OCI-LY3 (cell line): Measurements from ENCODE around the gene UBB.

Source experiments
- H2AFZ ChIP-seq: fragments of 200-600, 300-600 bp; shearing (Covaris generic); 2 replicates; pipeline ENCODE4 v1.6.0; 2014; ENCODE audit warnings: antibody characterized with exemption, low read depth, low read length
- H3K27ac ChIP-seq: fragments of 200-600, 300-600 bp; sonication (generic); 2 replicates; pipeline ENCODE4 v1.5.1; 2014; ENCODE audit warnings: mild to moderate bottlenecking, low read length, moderate library complexity, mixed read lengths
- H3K27me3 ChIP-seq: fragments of 200-600, 300-600 bp; sonication (generic); 2 replicates; pipeline ENCODE4 v1.6.1; 2014; ENCODE audit warnings: low read depth, low read length, mixed read lengths
- H3K36me3 ChIP-seq: fragments of 200-600, 300-600 bp; sonication (generic); replicated peaks from 2 replicates; pipeline ENCODE3; 2014; ENCODE audit warnings: low read depth, low read length, mixed read lengths
- H3K4me1 ChIP-seq: fragments of 300-600, 200-600 bp; sonication (generic); 2 replicates; pipeline ENCODE4 v1.6.1; 2014; ENCODE audit warnings: low read length, mixed read lengths
- H3K4me2 ChIP-seq: fragments of 200-600, 300-600 bp; sonication (generic); 2 replicates; pipeline ENCODE4 v1.6.1; 2014; ENCODE audit warnings: low read length, mixed read lengths
- H3K4me3 ChIP-seq: fragments of 300-600, 200-600 bp; sonication (generic); 2 replicates; pipeline ENCODE4 v1.5.1; 2014; ENCODE audit warnings: antibody characterized with exemption, mild to moderate bottlenecking, low read length, moderate library complexity
- H3K79me2 ChIP-seq: fragments of 300-600, 200-600 bp; shearing (Covaris generic); 2 replicates; pipeline ENCODE4 v1.6.1; 2014; ENCODE audit warnings: mild to moderate bottlenecking, low read length, mixed read lengths
- H3K9ac ChIP-seq: fragments of 300-600, 200-600 bp; shearing (Covaris generic); 2 replicates; pipeline ENCODE4 v1.6.0; 2014; ENCODE audit warnings: mild to moderate bottlenecking, low read length, moderate library complexity
- H3K9me3 ChIP-seq: fragments of 200-600, 300-600 bp; shearing (Covaris generic); 2 replicates; pipeline ENCODE4 v1.6.1; 2014; ENCODE audit warnings: low read length, mixed read lengths; ENCODE audit not compliant: insufficient read depth
- H4K20me1 ChIP-seq: fragments of 200-600, 300-600 bp; sonication (generic); 2 replicates; pipeline ENCODE4 v1.6.1; 2016; ENCODE audit warnings: low read length, mixed read lengths; ENCODE audit not compliant: insufficient read depth
- EZH2phosphoT487 ChIP-seq: fragments of 200-600 bp; shearing (Covaris generic); IDR thresholded peaks from 2 replicates; pipeline ENCODE4 v1.6.1; 2018; ENCODE audit warnings: antibody characterized with exemption, mixed run types, low read depth
- TF ChIP-seq, protein P1 (sequence below): fragments of 200-600, 300-600 bp; sonication (generic); IDR thresholded peaks from 2 replicates; pipeline ENCODE4 v1.5.1; 2014; ENCODE audit warnings: antibody characterized with exemption, low read length, low read depth

UBB gene

DNA sequence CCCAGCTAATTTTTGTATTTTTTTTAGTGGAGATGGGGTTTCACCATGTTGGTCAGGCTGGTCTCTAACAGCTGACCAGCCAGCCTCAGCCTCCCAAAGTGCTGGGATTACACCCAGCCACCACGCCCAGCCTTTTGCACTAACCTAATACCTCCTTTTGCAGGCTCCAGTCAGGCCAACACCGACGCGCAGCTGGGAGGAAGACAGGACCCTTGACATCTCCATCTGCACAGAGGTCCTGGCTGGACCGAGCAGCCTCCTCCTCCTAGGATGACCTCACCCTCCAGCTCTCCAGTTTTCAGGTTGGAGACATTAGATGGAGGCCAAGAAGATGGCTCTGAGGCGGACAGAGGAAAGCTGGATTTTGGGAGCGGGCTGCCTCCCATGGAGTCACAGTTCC is 36.5 kb downstream of the UBB start:
- no peak overlapping the region for H3K4me3 ChIP-seq
- no peak for TF ChIP-seq EZH2phosphoT487
- TF ChIP-seq, protein P1, sequence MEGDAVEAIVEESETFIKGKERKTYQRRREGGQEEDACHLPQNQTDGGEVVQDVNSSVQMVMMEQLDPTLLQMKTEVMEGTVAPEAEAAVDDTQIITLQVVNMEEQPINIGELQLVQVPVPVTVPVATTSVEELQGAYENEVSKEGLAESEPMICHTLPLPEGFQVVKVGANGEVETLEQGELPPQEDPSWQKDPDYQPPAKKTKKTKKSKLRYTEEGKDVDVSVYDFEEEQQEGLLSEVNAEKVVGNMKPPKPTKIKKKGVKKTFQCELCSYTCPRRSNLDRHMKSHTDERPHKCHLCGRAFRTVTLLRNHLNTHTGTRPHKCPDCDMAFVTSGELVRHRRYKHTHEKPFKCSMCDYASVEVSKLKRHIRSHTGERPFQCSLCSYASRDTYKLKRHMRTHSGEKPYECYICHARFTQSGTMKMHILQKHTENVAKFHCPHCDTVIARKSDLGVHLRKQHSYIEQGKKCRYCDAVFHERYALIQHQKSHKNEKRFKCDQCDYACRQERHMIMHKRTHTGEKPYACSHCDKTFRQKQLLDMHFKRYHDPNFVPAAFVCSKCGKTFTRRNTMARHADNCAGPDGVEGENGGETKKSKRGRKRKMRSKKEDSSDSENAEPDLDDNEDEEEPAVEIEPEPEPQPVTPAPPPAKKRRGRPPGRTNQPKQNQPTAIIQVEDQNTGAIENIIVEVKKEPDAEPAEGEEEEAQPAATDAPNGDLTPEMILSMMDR, result no peak

DNA sequence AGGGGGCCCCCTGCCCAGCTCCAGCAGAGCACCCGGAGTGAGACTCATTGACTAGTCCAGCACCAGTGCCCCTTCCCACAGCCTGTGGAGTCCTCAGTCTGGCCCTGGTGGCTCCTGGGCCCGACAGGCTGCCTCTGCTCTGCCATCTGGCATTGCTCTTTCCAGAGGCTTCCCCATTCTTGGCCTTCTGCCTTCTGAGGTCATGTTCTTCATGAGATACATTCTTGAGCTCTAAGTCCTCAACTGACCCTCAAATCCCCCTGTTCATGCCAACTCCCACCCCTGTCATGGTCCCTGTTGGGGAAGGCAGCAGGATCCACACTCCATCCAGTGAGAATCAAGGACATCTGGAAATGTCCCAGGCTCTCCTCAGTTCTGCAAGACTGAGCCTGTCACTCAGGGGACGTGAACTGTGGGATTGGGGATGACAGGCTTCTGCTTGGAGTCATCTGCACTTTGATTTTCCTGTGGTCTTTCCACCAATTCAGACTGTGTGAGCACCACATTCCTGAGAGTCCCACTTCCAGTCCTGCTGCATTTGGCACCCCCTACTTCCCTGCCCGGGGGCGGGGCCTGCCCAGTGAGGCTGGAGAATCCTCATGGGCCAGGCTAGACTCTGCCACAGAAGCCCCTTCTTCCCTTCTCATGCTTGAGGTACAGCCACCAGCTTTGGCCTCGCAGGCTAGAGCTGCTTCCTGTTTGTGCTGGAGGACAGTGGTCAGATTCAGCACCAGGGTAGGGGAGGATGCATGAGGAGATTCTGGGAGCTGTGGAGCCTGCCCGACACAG is 37.2 kb downstream of the UBB start:
- H3K27ac ChIP-seq, result peak overlapping the region; percentile 89
- H3K4me1 ChIP-seq, result peaks cover 39% of the 10 kb centered on the region
- no peaks in the 10 kb centered on the region for H3K36me3 ChIP-seq
- no peaks in the 10 kb centered on the region for H3K9me3 ChIP-seq
- no peak overlapping the region for H2AFZ ChIP-seq
- TF ChIP-seq, protein P1, result no peak
- no peak for TF ChIP-seq EZH2phosphoT487
- H3K4me3 ChIP-seq, result no peak overlapping the region
- H3K27me3 ChIP-seq, result no peaks in the 10 kb centered on the region
- H3K4me2 ChIP-seq, result peak overlapping the region; percentile 63
- H3K9ac ChIP-seq, result peak overlapping the region; percentile 46; the same call in 1 of the 2 replicates
- peaks cover 19% of the 10 kb centered on the region for H3K79me2 ChIP-seq
- no peaks in the 10 kb centered on the region for H4K20me1 ChIP-seq

More for the DNA sequence above, 36.5 kb downstream of the UBB start:
- Histone ChIP-seq H3K9ac (no peak overlapping the region), H3K9me3 (no peaks in the 10 kb centered on the region), H3K4me2 (no peak overlapping the region), H3K27me3 (no peaks in the 10 kb centered on the region), H3K4me1 (peaks cover 39% of the 10 kb centered on the region), H3K79me2 (peaks cover 19% of the 10 kb centered on the region), H4K20me1 (no peaks in the 10 kb centered on the region), H3K36me3 (no peaks in the 10 kb centered on the region), H3K27ac (no peak overlapping the region), H2AFZ (no peak overlapping the region)

DNA sequence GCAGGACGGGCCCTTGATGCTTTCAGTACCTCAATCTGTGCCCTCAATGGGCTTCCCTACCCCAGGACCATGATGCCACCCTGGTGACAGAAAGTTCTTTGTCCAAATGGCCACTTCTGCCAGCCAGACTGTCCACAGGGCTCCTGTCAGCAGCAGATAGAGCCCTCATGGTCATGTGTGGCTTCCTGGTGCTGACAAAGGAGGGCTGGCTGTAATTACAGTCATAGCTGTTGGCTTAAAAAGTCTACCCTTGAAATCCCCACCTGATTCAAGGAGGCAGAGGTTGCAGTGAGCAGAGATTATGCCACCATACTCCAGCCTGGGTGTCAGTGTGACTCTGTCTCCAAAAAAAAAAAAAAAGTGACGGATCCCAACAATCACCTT is 37.8 kb downstream of the UBB start:
- H3K79me2 ChIP-seq, result peaks cover 19% of the 10 kb centered on the region
- H2AFZ ChIP-seq, result no peak overlapping the region
- no peaks in the 10 kb centered on the region for H4K20me1 ChIP-seq
- no peaks in the 10 kb centered on the region for H3K9me3 ChIP-seq
- H3K4me1 ChIP-seq, result peaks cover 39% of the 10 kb centered on the region
- peak overlapping the region; percentile 46; the same call in 1 of the 2 replicates for H3K9ac ChIP-seq
- no peaks in the 10 kb centered on the region for H3K36me3 ChIP-seq
- peak overlapping the region; percentile 63 for H3K4me2 ChIP-seq
- no peaks in the 10 kb centered on the region for H3K27me3 ChIP-seq
- H3K27ac ChIP-seq, result peak overlapping the region; percentile 89
- peak overlapping the region; percentile 10; the same call in 1 of the 2 replicates for H3K4me3 ChIP-seq
- TF ChIP-seq, protein P1, result no peak
- TF ChIP-seq EZH2phosphoT487, result no peak

DNA sequence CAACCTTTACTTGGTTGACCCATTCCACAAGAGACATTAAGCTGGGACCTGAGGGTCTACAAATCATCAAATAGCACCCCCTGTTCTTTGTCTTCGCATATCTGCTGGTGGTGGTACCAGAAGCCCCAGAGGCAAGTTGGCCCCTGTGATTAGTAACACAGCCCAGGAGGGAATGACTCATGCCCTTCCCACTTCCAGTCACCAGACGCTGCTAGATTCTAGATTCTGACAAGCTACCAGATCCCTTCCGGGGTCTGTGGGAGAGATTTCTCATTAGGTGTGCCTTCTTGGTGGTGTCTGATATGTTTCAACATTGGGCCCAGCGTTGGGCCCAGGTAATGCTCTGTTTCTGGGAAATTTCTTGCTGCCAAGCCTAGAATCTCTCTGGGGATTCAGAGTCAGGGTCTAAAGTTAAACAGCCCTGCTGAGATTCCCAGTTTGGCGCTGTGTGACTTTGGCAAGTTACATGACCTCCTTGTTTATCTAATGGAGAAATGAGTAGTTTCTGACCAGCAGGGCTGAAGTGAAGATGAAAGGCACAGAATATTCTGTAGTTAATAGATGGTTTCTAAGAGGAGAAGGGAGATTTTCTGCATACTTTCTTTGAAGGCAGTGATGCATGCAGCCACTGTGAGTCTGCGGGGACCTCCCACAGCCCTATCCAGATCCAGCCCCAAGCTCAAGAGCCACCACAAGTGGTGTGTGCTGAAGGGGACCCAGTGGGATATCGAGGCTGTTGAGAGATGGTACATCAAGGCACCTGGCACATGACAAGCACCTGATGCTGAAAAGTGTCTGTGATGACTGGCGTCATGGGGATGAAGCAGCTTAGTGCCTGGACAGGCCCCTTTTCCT is 38.4 kb downstream of the UBB start:
- Histone ChIP-seq H4K20me1 (no peaks in the 10 kb centered on the region), H3K27me3 (no peaks in the 10 kb centered on the region), H3K4me1 (peaks cover 39% of the 10 kb centered on the region), H3K36me3 (no peaks in the 10 kb centered on the region), H3K79me2 (peaks cover 19% of the 10 kb centered on the region), H2AFZ (no peak overlapping the region), H3K27ac (peak overlapping the region; percentile 89), H3K4me2 (peak overlapping the region; percentile 63), H3K9ac (peak overlapping the region; percentile 46; the same call in 1 of the 2 replicates), H3K9me3 (no peaks in the 10 kb centered on the region), H3K4me3 (peak overlapping the region; percentile 29)
- TF ChIP-seq, protein P1, result no peak
- TF ChIP-seq EZH2phosphoT487, result no peak
